ENCODE results near the gene KCTD10.

The KCTD10 gene

DNA sequence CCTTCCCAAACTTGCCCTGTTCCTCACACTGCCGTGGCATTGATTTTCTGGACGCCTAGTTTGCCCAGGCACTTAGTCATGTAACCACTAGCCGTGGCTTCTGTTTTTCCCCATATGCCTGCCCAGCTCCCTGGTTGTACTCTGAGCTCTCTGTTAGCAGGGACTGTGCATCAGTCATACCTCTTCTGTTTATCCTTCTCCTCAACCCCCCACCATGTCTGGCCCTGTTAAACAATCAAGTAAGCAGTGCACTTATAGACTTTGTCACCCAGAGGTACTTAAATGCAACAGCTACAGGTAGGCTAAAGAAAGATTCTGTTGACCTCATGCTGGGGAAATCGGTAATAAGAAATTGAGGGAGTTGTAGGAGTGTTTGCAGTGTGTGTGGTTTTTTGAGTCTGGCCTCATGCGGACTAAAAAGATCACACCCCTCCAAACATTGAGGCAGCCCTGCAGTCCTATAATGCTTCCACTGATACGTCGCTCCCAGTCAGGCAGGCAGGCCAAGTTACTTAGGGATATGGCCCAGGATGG lies 17.3 kb upstream of the KCTD10 start:
- DNase-seq (ENCODE audit: low read depth), result no peak

DNA sequence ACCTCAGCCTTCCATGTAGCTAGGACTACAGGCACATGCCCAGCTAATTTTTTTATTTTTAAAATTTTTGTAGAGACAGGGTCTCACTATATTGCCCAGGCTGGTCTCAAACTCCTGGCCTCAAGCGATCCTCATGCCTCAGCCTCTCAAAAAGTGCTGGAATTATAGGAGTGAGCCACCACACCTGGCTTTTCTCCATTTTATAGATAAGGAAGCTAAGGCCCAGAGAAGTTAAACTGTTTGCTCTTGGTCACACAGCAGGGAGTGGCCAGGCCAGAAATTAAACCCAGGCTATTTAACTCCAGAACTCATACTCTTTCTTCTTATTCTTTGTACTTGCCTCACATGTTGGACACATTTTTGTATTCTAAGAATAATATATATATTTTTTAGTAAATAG lies 16.8 kb upstream of the KCTD10 start:
- DNase-seq (ENCODE audit: low read depth), result no peak

DNA sequence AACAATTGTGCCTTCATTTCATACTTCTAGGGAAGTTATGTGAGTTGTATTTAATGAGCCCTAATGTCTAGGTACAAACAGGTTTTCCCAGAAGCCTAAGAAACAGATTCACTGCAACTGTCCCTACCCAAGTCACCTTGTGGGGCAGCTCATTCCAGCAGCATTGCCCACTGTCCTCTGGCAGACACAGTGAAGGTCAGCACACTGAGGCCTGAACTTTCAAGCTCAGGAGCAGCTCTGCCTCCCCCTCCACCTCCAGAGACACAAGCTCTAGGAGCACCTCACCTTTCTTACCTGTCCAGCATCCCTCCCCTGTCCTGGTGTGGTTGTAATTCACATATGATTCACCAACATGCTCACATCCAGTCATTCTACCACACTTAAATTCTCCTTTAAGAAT lies 16.0 kb upstream of the KCTD10 start:
- no peak for DNase-seq (ENCODE audit: low read depth)

GRCh38 chr12:109492371-109492770 lies 15.3 kb upstream of the KCTD10 start:
- DNase-seq (ENCODE audit: low read depth), result no peak

DNA sequence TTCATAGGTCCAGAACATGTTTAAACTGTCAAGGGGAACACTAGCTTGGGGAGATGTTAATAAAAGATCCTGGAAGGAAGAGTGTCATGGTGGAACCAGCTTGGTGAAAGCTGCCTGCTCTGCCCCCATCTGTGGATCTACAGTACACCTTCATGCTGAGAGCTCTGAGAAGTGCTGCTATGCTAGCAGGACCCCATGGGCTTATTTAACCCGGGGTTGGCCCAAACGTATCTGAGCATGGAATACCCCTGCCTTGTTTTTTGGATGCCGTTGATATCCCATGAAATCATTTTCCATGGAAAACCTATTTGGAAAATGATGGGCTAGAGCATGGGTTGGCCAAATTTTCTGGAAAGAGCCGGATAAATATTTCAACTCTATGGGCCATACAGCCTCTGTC lies 14.6 kb upstream of the KCTD10 start:
- no peak for DNase-seq (ENCODE audit: low read depth)

GRCh38 chr12:109489955-109490565 lies 13.0 kb upstream of the KCTD10 start:
- no peak for DNase-seq (ENCODE audit: low read depth)

- DNase-seq (ENCODE audit: low read depth), result no peak
These were observed 12.2 kb upstream of the KCTD10 start for GRCh38 chr12:109489016-109489954.

DNA sequence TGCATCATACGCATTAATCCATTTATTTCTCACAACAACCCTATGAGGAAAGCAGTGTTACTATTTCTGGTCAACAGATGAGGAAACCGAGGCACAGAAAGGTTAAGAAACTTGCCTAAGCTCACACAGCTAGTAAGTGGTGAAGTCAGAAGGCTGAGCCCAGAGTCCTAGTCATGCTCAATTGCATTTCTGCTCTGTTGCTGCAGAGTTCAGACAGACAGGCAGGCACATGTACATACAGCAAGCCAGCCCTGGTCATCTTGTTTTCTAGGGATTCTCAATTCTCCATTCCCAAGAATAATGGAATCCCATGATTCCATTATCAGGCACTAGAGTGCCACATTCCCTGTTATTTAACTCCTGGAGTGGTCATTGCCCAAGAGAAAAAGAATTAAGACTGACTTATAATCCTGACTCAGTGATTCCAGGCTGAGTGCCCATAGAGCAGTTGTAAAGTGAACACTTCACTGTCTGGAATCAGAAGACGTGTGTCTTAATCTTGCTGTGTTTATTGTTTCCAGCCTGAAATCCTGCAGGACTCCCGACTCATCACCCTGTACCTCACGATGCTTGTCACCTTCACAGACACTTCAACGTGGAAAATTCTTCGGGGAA lies 11.1 kb upstream of the KCTD10 start:
- no peak for DNase-seq (ENCODE audit: low read depth)

GRCh38 chr12:109487181-109488050 lies 10.3 kb upstream of the KCTD10 start:
- no peak for DNase-seq (ENCODE audit: low read depth)

DNA sequence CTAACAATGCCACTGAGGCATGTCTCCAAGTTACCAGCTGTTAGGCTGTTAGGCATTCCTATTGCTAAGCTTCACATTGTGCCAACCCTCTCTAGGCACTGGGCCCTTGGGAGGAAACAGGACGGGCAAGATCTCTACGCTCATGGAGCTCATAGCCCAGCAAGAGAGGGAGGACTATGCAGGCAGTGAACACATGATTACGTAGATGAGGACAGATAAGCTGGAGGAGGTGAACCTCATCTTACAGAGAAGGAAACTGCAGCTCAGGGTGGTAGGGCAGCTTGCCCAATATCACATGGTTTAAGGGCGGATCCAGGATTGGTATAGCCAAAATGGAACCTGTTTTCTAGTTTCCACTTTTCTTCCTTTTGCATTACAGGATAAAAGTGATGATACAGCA lies 8.1 kb upstream of the KCTD10 start:
- DNase-seq (ENCODE audit: low read depth), result no peak

GRCh38 chr12:109483346-109483745 lies 6.2 kb upstream of the KCTD10 start:
- DNase-seq (ENCODE audit: low read depth), result no peak

DNA sequence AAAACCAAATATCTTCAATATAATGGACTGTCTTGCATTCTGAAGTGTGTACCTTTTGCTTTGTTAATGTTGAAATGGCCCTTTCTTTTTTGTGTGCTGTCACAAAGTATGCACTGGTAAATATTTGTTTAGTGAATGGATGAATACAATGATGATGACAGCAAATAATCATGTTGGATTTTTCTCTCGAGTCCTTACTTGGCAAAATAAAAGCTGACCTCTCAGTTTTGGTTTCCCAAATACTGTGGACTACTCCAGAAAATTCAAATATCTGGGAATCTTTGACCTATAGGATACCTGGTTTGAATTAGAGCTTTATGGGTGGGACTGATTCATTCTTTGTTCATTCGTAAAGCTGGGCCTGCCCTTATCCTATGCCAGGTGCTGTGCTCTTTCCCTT lies 5.8 kb upstream of the KCTD10 start:
- no peak for DNase-seq (ENCODE audit: low read depth)

DNA sequence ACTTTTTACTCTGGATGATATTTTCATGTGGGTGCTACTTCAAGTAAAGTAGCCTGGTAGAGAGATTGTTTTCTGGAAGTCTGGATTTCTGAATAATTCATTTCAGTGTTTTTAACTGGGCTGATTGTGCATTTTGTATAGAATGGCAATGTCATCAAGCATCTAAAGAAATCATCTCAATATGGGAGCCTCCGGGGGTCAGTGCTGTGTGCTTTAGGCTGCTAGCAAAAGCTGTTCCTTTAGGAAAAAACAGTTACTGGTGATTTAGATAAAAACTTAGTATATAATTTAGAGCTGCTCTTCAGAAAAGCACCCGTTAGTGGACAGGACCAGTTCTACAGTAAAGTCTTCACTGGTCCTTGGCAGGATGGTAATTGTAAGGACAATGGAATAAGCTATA lies 5.4 kb upstream of the KCTD10 start:
- no peak for DNase-seq (ENCODE audit: low read depth)

- DNase-seq (ENCODE audit: low read depth), result no peak
These were observed 4.8 kb upstream of the KCTD10 start for GRCh38 chr12:109481863-109482262.

GRCh38 chr12:109480356-109480755 lies 3.3 kb upstream of the KCTD10 start:
- no peak for DNase-seq (ENCODE audit: low read depth)

DNA sequence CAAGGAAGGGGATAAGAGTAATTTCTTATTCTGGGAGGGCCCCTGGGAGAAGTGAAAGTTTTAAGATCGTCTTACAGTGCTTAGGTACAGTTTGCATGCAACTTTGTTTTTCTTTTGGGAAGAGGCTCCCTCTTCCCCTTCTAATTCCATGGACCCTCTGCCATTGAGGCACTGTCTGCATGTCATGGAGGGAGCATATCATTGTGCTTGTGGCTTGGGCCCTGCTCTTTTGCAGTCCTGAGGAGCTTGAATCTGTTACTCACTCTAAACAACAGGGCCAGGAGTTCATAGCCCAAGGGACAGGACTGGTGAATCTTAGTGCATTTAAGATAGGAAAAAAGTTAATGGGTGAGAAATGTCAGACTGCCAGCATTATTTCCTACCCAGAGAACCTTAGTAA lies 2.7 kb upstream of the KCTD10 start:
- DNase-seq (ENCODE audit: low read depth), result no peak

GRCh38 chr12:109477963-109478315 lies 839 bp upstream of the KCTD10 start:
- no peak for DNase-seq (ENCODE audit: low read depth)

DNA sequence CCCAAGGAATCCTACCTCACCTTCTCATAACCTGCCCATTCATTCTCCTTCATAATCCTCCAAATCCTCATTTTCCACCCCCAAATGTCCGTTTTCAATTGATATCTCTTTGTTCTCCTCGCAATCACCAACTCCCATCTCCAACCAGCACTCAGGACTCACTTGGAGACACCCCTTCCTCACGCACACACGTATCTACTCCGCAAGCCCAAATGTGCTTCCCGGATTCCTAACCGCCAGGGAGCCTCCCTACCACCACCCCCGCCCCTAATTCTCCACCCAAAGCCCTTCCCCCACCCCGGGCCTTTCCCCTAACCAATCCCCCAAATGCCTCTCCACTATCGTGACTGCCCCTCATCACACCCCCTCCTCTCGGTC lies 304 bp downstream of the KCTD10 start:
- no peak for DNase-seq (ENCODE audit: low read depth)

GRCh38 chr12:109475993-109476806 lies 900 bp downstream of the KCTD10 start:
- DNase-seq (ENCODE audit: low read depth), result no peak

GRCh38 chr12:109475121-109475520 lies 2.0 kb downstream of the KCTD10 start:
- DNase-seq (ENCODE audit: low read depth), result no peak
